Karpas-422 (cell line): Measurements from ENCODE around the gene C1GALT1C1L. TPM values are rescaled to one million over a fixed set of nuclear protein-coding genes. Genes with fewer than 3 reads are reported as not detected.
"Not testable (repeated sequence)": the region's sequence is repeated elsewhere in the genome, so short reads cannot be mapped to it uniquely, and the experiment has no call there.

Source experiments
- DNase-seq: peaks from one replicate; pipeline ENCODE4 v3.0.0-alpha.2; 2015
- H2AFZ ChIP-seq: fragments of 200-600 bp; sonication (generic); 2 replicates; pipeline ENCODE4 v1.6.1; 2014; ENCODE audit warnings: antibody characterized with exemption, low read length, mixed read lengths
- H3K27ac ChIP-seq: fragments of 200-600 bp; sonication (generic); 2 replicates; pipeline ENCODE4 v1.5.1; 2014; ENCODE audit warnings: mild to moderate bottlenecking, low read length, moderate library complexity
- H3K27me3 ChIP-seq: fragments of 200-600 bp; sonication (generic); 2 replicates; pipeline ENCODE4 v1.6.1; 2014; ENCODE audit warnings: low read length, mixed read lengths
- H3K36me3 ChIP-seq: fragments of 200-600 bp; sonication (generic); 2 replicates; pipeline ENCODE4 v1.6.1; 2014; ENCODE audit warnings: low read length, mixed read lengths; ENCODE audit not compliant: insufficient read depth
- H3K4me1 ChIP-seq: fragments of 200-600 bp; sonication (generic); 2 replicates; pipeline ENCODE4 v1.6.1; 2014; ENCODE audit warnings: mild to moderate bottlenecking, low read length, mixed read lengths
- H3K4me2 ChIP-seq: fragments of 200-600 bp; sonication (generic); 2 replicates; pipeline ENCODE4 v1.6.1; 2014; ENCODE audit warnings: low read length, low read depth, mild to moderate bottlenecking; ENCODE audit not compliant: poor library complexity, severe bottlenecking
- H3K4me3 ChIP-seq: fragments of 200-600 bp; sonication (generic); 2 replicates; pipeline ENCODE4 v1.5.1; 2014; ENCODE audit warnings: mild to moderate bottlenecking, antibody characterized with exemption, low read length, mixed read lengths
- H3K79me2 ChIP-seq: fragments of 200-600 bp; sonication (generic); 2 replicates; pipeline ENCODE4 v1.6.1; 2014; ENCODE audit warnings: mild to moderate bottlenecking, low read length, mixed read lengths
- H3K9ac ChIP-seq: fragments of 200-600 bp; sonication (generic); 2 replicates; pipeline ENCODE4 v1.6.0; 2014; ENCODE audit warnings: low read length
- H3K9me2 ChIP-seq: fragments of 200-600 bp; sonication (generic), shearing (Covaris generic); replicated peaks from 2 replicates; pipeline ENCODE4 v1.6.0; 2014; ENCODE audit warnings: mild to moderate bottlenecking, low read length, moderate library complexity; ENCODE audit not compliant: insufficient read depth
- H3K9me3 ChIP-seq: fragments of 300-700, 200-600 bp; sonication (generic); 2 replicates; pipeline ENCODE4 v1.6.1; 2014; ENCODE audit warnings: low read length, mixed read lengths
- H4K20me1 ChIP-seq: fragments of 200-600 bp; sonication (generic); 2 replicates; pipeline ENCODE4 v1.6.1; 2014; ENCODE audit warnings: mild to moderate bottlenecking, antibody characterized with exemption, low read length, low read depth; ENCODE audit not compliant: insufficient read depth
- total RNA-seq: library from RNA; depleted of rRNA; stranded (reverse); fragments of >200 nt; shearing (Covaris generic); gene quantifications from 2 replicates; pipeline ENCODE4 v1.2.3, GENCODE V29; 2014; ENCODE audit warnings: low replicate concordance

Gene C1GALT1C1L
- total RNA-seq, 1 experiment from 2014 or later: not detected

GRCh38 chr2:43710866-43711265 lies 34.6 kb upstream of the C1GALT1C1L start:
- Histone ChIP-seq H3K27ac (no peak overlapping the region), H3K79me2 (no peaks in the 10 kb centered on the region), H3K27me3 (no peaks in the 10 kb centered on the region), H3K9ac (no peak overlapping the region), H3K36me3 (no peaks in the 10 kb centered on the region), H3K9me2 (no peaks in the 10 kb centered on the region), H3K4me3 (no peak overlapping the region), H3K4me2 (no peak overlapping the region), H3K4me1 (no peaks in the 10 kb centered on the region), H2AFZ (no peak overlapping the region), H3K9me3 (no peaks in the 10 kb centered on the region), H4K20me1 (no peaks in the 10 kb centered on the region)
- DNase-seq: no peak

GRCh38 chr2:43708891-43709290 lies 32.7 kb upstream of the C1GALT1C1L start:
- Histone ChIP-seq H3K79me2 (no peaks in the 10 kb centered on the region), H3K27me3 (no peaks in the 10 kb centered on the region), H4K20me1 (no peaks in the 10 kb centered on the region), H3K9me2 (no peaks in the 10 kb centered on the region), H3K9ac (no peak overlapping the region), H3K36me3 (no peaks in the 10 kb centered on the region), H3K4me3 (no peak overlapping the region), H3K4me1 (no peaks in the 10 kb centered on the region), H3K4me2 (no peak overlapping the region), H3K27ac (no peak overlapping the region), H2AFZ (no peak overlapping the region), H3K9me3 (no peaks in the 10 kb centered on the region)
- DNase-seq: no peak

GRCh38 chr2:43708178-43708577 lies 31.9 kb upstream of the C1GALT1C1L start:
- Histone ChIP-seq H2AFZ (no peak overlapping the region), H3K4me2 (no peak overlapping the region)

GRCh38 chr2:43707255-43708015 lies 31.2 kb upstream of the C1GALT1C1L start:
- Histone ChIP-seq H3K4me1 (no peaks in the 10 kb centered on the region), H4K20me1 (no peaks in the 10 kb centered on the region), H3K9me2 (no peaks in the 10 kb centered on the region), H3K79me2 (no peaks in the 10 kb centered on the region), H3K27ac (no peak overlapping the region), H3K4me2 (no peak overlapping the region), H2AFZ (no peak overlapping the region), H3K4me3 (no peak overlapping the region), H3K9me3 (no peaks in the 10 kb centered on the region), H3K9ac (no peak overlapping the region), H3K36me3 (no peaks in the 10 kb centered on the region), H3K27me3 (no peaks in the 10 kb centered on the region)
- DNase-seq: no peak

More at GRCh38 chr2:43708178-43708577, 31.9 kb upstream of the C1GALT1C1L start:
- Histone ChIP-seq H3K27me3 (no peaks in the 10 kb centered on the region), H3K36me3 (no peaks in the 10 kb centered on the region), H3K4me3 (no peak overlapping the region), H3K9me3 (no peaks in the 10 kb centered on the region), H3K9me2 (no peaks in the 10 kb centered on the region), H3K27ac (no peak overlapping the region), H4K20me1 (no peaks in the 10 kb centered on the region), H3K4me1 (no peaks in the 10 kb centered on the region), H3K79me2 (no peaks in the 10 kb centered on the region), H3K9ac (no peak overlapping the region)
- DNase-seq: no peak

GRCh38 chr2:43701111-43701510 lies 24.9 kb upstream of the C1GALT1C1L start:
- Histone ChIP-seq H3K4me3 (no peak overlapping the region), H3K36me3 (no peaks in the 10 kb centered on the region), H3K4me2 (no peak overlapping the region), H3K9ac (no peak overlapping the region), H3K27ac (no peak overlapping the region), H4K20me1 (no peaks in the 10 kb centered on the region), H3K9me2 (no peaks in the 10 kb centered on the region), H3K27me3 (no peaks in the 10 kb centered on the region), H3K79me2 (no peaks in the 10 kb centered on the region), H2AFZ (no peak overlapping the region), H3K4me1 (0 out of 2 replicates have a peak, but pooled peaks cover 4% of the 10 kb centered on the region), H3K9me3 (no peaks in the 10 kb centered on the region)
- DNase-seq: no peak

GRCh38 chr2:43699761-43700160 lies 23.5 kb upstream of the C1GALT1C1L start:
- Histone ChIP-seq H3K27me3 (no peaks in the 10 kb centered on the region), H3K9me3 (no peaks in the 10 kb centered on the region), H3K79me2 (no peaks in the 10 kb centered on the region), H3K36me3 (no peaks in the 10 kb centered on the region), H3K4me1 (0 out of 2 replicates have a peak, but pooled peaks cover 4% of the 10 kb centered on the region), H3K4me3 (no peak overlapping the region), H3K9ac (no peak overlapping the region), H3K4me2 (no peak overlapping the region), H3K27ac (no peak overlapping the region), H2AFZ (no peak overlapping the region), H4K20me1 (no peaks in the 10 kb centered on the region), H3K9me2 (no peaks in the 10 kb centered on the region)
- DNase-seq: no peak

- DNase-seq, H3K36me3 ChIP-seq, H3K27me3 ChIP-seq, H4K20me1 ChIP-seq, H3K9me2 ChIP-seq, H3K4me3 ChIP-seq, H3K4me2 ChIP-seq, H3K4me1 ChIP-seq, H3K79me2 ChIP-seq, H3K9me3 ChIP-seq, H2AFZ ChIP-seq, H3K27ac ChIP-seq, H3K9ac ChIP-seq: not testable (repeated sequence)
These were observed 21.9 kb upstream of the C1GALT1C1L start for GRCh38 chr2:43698140-43698539.

GRCh38 chr2:43692428-43692994 lies 16.3 kb upstream of the C1GALT1C1L start:
- Histone ChIP-seq H3K4me3 (no peak overlapping the region), H3K36me3 (no peaks in the 10 kb centered on the region), H3K79me2 (no peaks in the 10 kb centered on the region), H3K9ac (no peak overlapping the region), H3K9me3 (no peaks in the 10 kb centered on the region), H2AFZ (no peak overlapping the region), H3K4me1 (no peaks in the 10 kb centered on the region), H3K9me2 (no peaks in the 10 kb centered on the region), H3K27ac (no peak overlapping the region), H3K27me3 (no peaks in the 10 kb centered on the region), H4K20me1 (no peaks in the 10 kb centered on the region), H3K4me2 (no peak overlapping the region)
- DNase-seq: no peak
